Esophagus squamous epithelium (tissue), 5 donors: ENCODE data around the gene ZSCAN31. TPM values are rescaled to one million over a fixed set of nuclear protein-coding genes. Genes with fewer than 3 reads are reported as not detected.
"Not testable (repeated sequence)": the region's sequence is repeated elsewhere in the genome, so short reads cannot be mapped to it uniquely, and the experiment has no call there.

Experiments used
- DNase-seq: peaks from one replicate; lab custom pipeline; 2025; lab: John Stamatoyannopoulos, UW
- H3K27ac ChIP-seq, 4 donors: fragments of 200-600 bp; sonication (generic); one replicate each; pipeline ENCODE4 v1.5.1; 2016 to 2019; ENCODE audit warnings: mild to moderate bottlenecking in 1 of 4
- H3K27me3 ChIP-seq, 4 donors: fragments of 200-600 bp; sonication (generic); 1 replicate in 3 of 4; 2 replicates in 1 of 4; pipeline versions ENCODE4 v1.5.1 to v1.6.0; 2017 to 2021; ENCODE audit warnings: antibody characterized with exemption in 1 of 4
- H3K36me3 ChIP-seq, 3 donors: fragments of 200-600 bp; sonication (generic); one replicate each; pipeline ENCODE4 v1.5.1; 2016 to 2019
- H3K4me1 ChIP-seq, 3 donors: fragments of 200-600 bp; sonication (generic); one replicate each; pipeline ENCODE4 v1.5.1; 2017 to 2019
- H3K4me3 ChIP-seq, 4 donors: fragments of 200-600 bp; sonication (generic); 1 replicate in 3 of 4; 2 replicates in 1 of 4; pipeline ENCODE4 v1.5.1; 2016 to 2019; ENCODE audit warnings: mild to moderate bottlenecking in 2 of 4, moderate library complexity in 1 of 4
- H3K9me3 ChIP-seq, 3 donors: fragments of 200-600 bp; sonication (generic); one replicate each; pipeline ENCODE4 v1.5.1; 2016 to 2019
- POLR2A ChIP-seq, 4 donors: fragments of 450-650 bp; IDR thresholded peaks; one replicate each; pipeline ENCODE4 v1.6.1; 2017; ENCODE audit warnings: antibody characterized with exemption in 4 of 4, mild to moderate bottlenecking in 4 of 4, moderate library complexity in 3 of 4
- WGBS, 2 donors: methylation state at CpG; one replicate each; pipeline ENCODE4 v1.1.5; 2018; 5-methylcytosine and 5-hydroxymethylcytosine counted together
- intact Hi-C: fragments of 100-400 bp; cut with DNase I; formaldehyde crosslinking; loops from one replicate; pipeline ENCODE4 v1.15.0; 2022
- total RNA-seq, 4 donors: library from RNA; depleted of rRNA; stranded (reverse); fragments of >200 nt; gene quantifications; one replicate each; pipeline ENCODE4 v1.1.0, GENCODE V29; 2016
- TF ChIP-seq, protein P1 (sequence below), 6 experiments: fragments of 450-650 bp in 4 of 6; fragments of 200-600 bp in 2 of 6; sonication (generic) in 2 of 6; IDR thresholded peaks; one replicate each; pipeline ENCODE4 v1.5.1; 2016 to 2019; ENCODE audit warnings: antibody characterized with exemption in 6 of 6, mild to moderate bottlenecking in 4 of 6, moderate library complexity in 4 of 6
- donor health status: DM: yes; HTN: yes; CAD: no.

ZSCAN31 gene
- total RNA-seq, 4 donors from 2014 or later, result 11.6 to 59.9 (median 19.4) TPM

DNA sequence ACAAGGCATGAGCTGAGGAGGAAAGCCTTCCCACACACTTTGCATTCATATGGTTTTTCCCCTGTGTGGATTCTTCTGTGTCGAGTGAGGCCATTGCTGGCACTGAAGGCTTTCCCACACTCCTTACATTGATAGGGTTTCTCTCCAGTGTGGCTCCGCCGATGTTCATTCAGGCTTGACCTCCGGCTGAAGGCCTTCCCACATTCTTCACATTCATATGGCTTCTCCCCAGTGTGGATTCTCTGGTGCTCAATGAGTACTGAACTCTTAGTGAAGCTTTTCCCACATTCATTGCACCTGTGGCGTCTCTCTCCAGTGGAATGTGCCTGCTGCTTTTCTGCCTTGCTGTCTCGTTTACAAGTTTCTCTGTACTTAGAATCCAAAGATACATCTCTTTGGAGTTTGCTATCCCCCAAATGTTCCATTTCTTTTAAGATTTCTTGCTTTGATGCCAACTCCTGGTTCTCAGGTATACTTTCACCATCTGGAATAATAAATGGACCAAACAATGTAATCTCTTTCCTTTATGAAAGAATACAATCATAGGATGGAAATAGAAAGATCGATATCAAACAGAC, 9.5 kb downstream of the ZSCAN31 start:
- H3K36me3 ChIP-seq, result peaks cover 8 to 60% (median 17%) of the 10 kb centered on the region in 3 donors
- TF ChIP-seq, protein P1, sequence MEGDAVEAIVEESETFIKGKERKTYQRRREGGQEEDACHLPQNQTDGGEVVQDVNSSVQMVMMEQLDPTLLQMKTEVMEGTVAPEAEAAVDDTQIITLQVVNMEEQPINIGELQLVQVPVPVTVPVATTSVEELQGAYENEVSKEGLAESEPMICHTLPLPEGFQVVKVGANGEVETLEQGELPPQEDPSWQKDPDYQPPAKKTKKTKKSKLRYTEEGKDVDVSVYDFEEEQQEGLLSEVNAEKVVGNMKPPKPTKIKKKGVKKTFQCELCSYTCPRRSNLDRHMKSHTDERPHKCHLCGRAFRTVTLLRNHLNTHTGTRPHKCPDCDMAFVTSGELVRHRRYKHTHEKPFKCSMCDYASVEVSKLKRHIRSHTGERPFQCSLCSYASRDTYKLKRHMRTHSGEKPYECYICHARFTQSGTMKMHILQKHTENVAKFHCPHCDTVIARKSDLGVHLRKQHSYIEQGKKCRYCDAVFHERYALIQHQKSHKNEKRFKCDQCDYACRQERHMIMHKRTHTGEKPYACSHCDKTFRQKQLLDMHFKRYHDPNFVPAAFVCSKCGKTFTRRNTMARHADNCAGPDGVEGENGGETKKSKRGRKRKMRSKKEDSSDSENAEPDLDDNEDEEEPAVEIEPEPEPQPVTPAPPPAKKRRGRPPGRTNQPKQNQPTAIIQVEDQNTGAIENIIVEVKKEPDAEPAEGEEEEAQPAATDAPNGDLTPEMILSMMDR (IDR thresholded peaks at IDR 0.05), result no peak
- TF ChIP-seq POLR2A (IDR thresholded peaks at IDR 0.05), result no peak
- no peak overlapping the region for H3K4me3 ChIP-seq
- 84 to 90% methylated on average over 7 of the region's 7 CpGs for WGBS, 2 donors
- H3K4me1 ChIP-seq, result no peaks in the 10 kb centered on the region
- H3K27ac ChIP-seq, result no peak overlapping the region
- no peak for DNase-seq
- H3K27me3 ChIP-seq, result no peaks in the 10 kb centered on the region
- intact Hi-C loops, result no loop called here
- H3K9me3 ChIP-seq, result peaks cover 0 to 49% (median 34%) of the 10 kb centered on the region in 3 donors

- Histone ChIP-seq H3K9me3 (peaks cover 0 to 56% (median 39%) of the 10 kb centered on the region in 3 donors), H3K36me3 (peaks cover 8 to 53% (median 17%) of the 10 kb centered on the region in 3 donors), H3K4me3 (no peak overlapping the region), H3K4me1 (no peaks in the 10 kb centered on the region), H3K27ac (no peak overlapping the region), H3K27me3 (no peaks in the 10 kb centered on the region)
- no peak for DNase-seq
- TF ChIP-seq, protein P1 (IDR thresholded peaks at IDR 0.05), result no peak
- no peak for TF ChIP-seq POLR2A (IDR thresholded peaks at IDR 0.05)
- 100% methylated on average over 1 of the region's 1 CpG; no CpG with 5 or more reads in 1 of the 2 donors for WGBS, 2 donors
- intact Hi-C loops, result no loop called here
These were observed 12.0 kb downstream of the ZSCAN31 start for GRCh38 chr6:28323813-28324424.

GRCh38 chr6:28322661-28323060, 13.3 kb downstream of the ZSCAN31 start:
- intact Hi-C loops, result no loop called here
- 77 to 79% methylated on average over 3 of the region's 3 CpGs for WGBS, 2 donors

DNA sequence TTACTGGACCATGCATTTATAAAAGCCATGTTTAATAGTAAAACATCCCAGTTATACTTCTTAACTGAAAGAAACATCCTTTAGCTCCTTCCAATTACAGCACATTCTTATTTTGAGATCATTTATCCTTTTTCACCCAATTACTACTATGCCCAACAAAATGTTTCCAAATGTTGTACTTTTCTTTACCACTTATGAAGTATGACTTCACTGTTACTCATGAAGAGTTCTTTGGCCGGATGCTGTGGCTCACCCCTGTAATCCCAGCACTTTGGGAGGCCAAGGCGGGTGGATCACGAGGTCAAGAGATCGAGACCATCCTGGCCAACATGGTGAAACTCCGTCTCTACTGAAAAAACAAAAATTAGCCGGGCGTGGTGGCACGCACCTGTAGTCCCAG, 18.1 kb downstream of the ZSCAN31 start:
- H3K9me3 ChIP-seq, result peaks cover 0 to 12% (median 5%) of the 10 kb centered on the region in 3 donors
- H3K27me3 ChIP-seq, H3K4me1 ChIP-seq, H3K27ac ChIP-seq, DNase-seq, H3K36me3 ChIP-seq, H3K4me3 ChIP-seq, intact Hi-C loops: not testable (repeated sequence)
- WGBS, 2 donors, result 85% methylated on average over 8 of the region's 8 CpGs; no CpG with 5 or more reads in 1 of the 2 donors

More at GRCh38 chr6:28322661-28323060, 13.3 kb downstream of the ZSCAN31 start:
- Histone ChIP-seq H3K27ac (no peak overlapping the region), H3K9me3 (peaks cover 0 to 48% (median 32%) of the 10 kb centered on the region in 3 donors), H3K4me1 (no peaks in the 10 kb centered on the region), H3K36me3 (peaks cover 8 to 43% (median 17%) of the 10 kb centered on the region in 3 donors), H3K27me3 (no peaks in the 10 kb centered on the region), H3K4me3 (no peak overlapping the region)
- no peak for DNase-seq
- no peak for TF ChIP-seq POLR2A (IDR thresholded peaks at IDR 0.05)
- TF ChIP-seq, protein P1 (IDR thresholded peaks at IDR 0.05), result no peak

- Histone ChIP-seq H3K27me3 (no peaks in the 10 kb centered on the region), H3K36me3 (peaks cover 0 to 4% (median 0%) of the 10 kb centered on the region in 3 donors), H3K4me3 (no peak overlapping the region), H3K27ac (no peak overlapping the region), H3K9me3 (peaks cover 0 to 13% (median 8%) of the 10 kb centered on the region in 3 donors), H3K4me1 (no peaks in the 10 kb centered on the region)
- DNase-seq, result no peak
- intact Hi-C loops, result no loop called here
- WGBS, 2 donors, result 76 to 81% methylated on average over 2 to 3 of the region's 3 CpGs
- no peak for TF ChIP-seq POLR2A (IDR thresholded peaks at IDR 0.05)
- TF ChIP-seq, protein P1 (IDR thresholded peaks at IDR 0.05), result no peak
These were observed 20.3 kb downstream of the ZSCAN31 start for GRCh38 chr6:28315628-28316027.
